GM12875 (cell line): ENCODE results near the gene TMPRSS6.

Experiments
- H3K4me3 ChIP-seq: one replicate; pipeline ENCODE4 v1.5.1; 2011; ENCODE audit warnings: low read depth, low read length, control low read depth
- CTCF ChIP-seq: IDR thresholded peaks from 2 replicates; pipeline ENCODE4 v1.5.1; 2011; ENCODE audit warnings: low read depth, mild to moderate bottlenecking, control low read depth, inconsistent platforms, low read length, moderate library complexity, borderline replicate concordance; ENCODE audit not compliant: insufficient read depth

The TMPRSS6 gene

GRCh38 chr22:37051391-37052385 lies 57.8 kb downstream of the TMPRSS6 start, which contains the start of gene KCTD17:
TSS of gene KCTD17 (plus strand) at chr22:37051742. CDS start at chr22:37051761, 19 bp downstream.
- H3K4me3 ChIP-seq = peak within 1 kb of the TSS; percentile 55
- no peak for TF ChIP-seq CTCF

- TF ChIP-seq CTCF = no peak
- H3K4me3 ChIP-seq = no peak overlapping the region
Observed at GRCh38 chr22:37050913-37051312, 58.6 kb downstream of the TMPRSS6 start.

- H3K4me3 ChIP-seq = no peak overlapping the region
- TF ChIP-seq CTCF = no peak
Observed at GRCh38 chr22:37049224-37049623, 60.3 kb downstream of the TMPRSS6 start.

GRCh38 chr22:37048133-37048532 lies 61.4 kb downstream of the TMPRSS6 start:
- H3K4me3 ChIP-seq = no peak overlapping the region
- no peak for TF ChIP-seq CTCF

GRCh38 chr22:37047006-37047405 lies 62.5 kb downstream of the TMPRSS6 start:
- TF ChIP-seq CTCF = no peak
- H3K4me3 ChIP-seq = no peak overlapping the region

GRCh38 chr22:37046589-37046988 lies 62.9 kb downstream of the TMPRSS6 start:
- no peak for TF ChIP-seq CTCF
- H3K4me3 ChIP-seq = no peak overlapping the region

- no peak overlapping the region for H3K4me3 ChIP-seq
- peak; percentile 59; the same call in 1 of the 2 replicates for TF ChIP-seq CTCF
Observed at GRCh38 chr22:37045958-37046357, 63.6 kb downstream of the TMPRSS6 start.
